Thyroid gland (tissue), 4 donors: ENCODE measurements around the gene KCP. TPM values are rescaled to one million over a fixed set of nuclear protein-coding genes. Genes with fewer than 3 reads are reported as not detected.
A peak's percentile ranks its signal among the peaks of the same experiment; 100 is the strongest.

ENCODE experiments used
- DNase-seq, 2 donors: peaks; one replicate each; pipeline ENCODE4 v3.0.0-alpha.2; 2019
- H3K27ac ChIP-seq, 3 donors: fragments of 200-600 bp; sonication (generic); 1 replicate in 2 of 3; 2 replicates in 1 of 3; pipeline ENCODE4 v1.5.1; 2016 to 2019; ENCODE audit warnings: mild to moderate bottlenecking in 1 of 3, moderate library complexity in 1 of 3
- H3K27me3 ChIP-seq: fragments of 200-600 bp; sonication (generic); one replicate; pipeline ENCODE4 v1.5.1; 2019
- H3K36me3 ChIP-seq, 2 donors: fragments of 200-600 bp; sonication (generic); one replicate each; pipeline ENCODE4 v1.5.1; 2016 to 2019
- H3K4me1 ChIP-seq, 2 donors: fragments of 200-600 bp; sonication (generic); one replicate each; pipeline ENCODE4 v1.5.1; 2017 to 2019
- H3K4me3 ChIP-seq, 3 donors: fragments of 200-600 bp; sonication (generic); replicated peaks in 1 of 3; 1 replicate in 2 of 3; 2 replicates in 1 of 3; pipeline ENCODE4 v1.5.1; 2016; ENCODE audit warnings: mild to moderate bottlenecking in 1 of 3
- H3K9me3 ChIP-seq: fragments of 200-600 bp; sonication (generic); one replicate; pipeline ENCODE4 v1.5.1; 2017
- CTCF ChIP-seq, 6 experiments: fragments of 200-600 bp in 3 of 6; fragments of 450-650 bp in 3 of 6; sonication (generic) in 3 of 6; IDR thresholded peaks; one replicate each; pipeline ENCODE4 v1.5.1; 2016 to 2019; ENCODE audit warnings: antibody characterized with exemption in 6 of 6, mild to moderate bottlenecking in 2 of 6, inconsistent platforms in 1 of 6, moderate library complexity in 1 of 6
- POLR2A ChIP-seq, 2 donors: fragments of 450-650 bp; IDR thresholded peaks; one replicate each; pipeline ENCODE4 v1.6.1; 2017; ENCODE audit warnings: antibody characterized with exemption in 2 of 2, mild to moderate bottlenecking in 2 of 2, moderate library complexity in 1 of 2
- WGBS, 2 donors: methylation state at CpG; one replicate each; pipeline ENCODE4 v1.1.5; 2017; 5-methylcytosine and 5-hydroxymethylcytosine counted together
- intact Hi-C: fragments of 100-400 bp; cut with DNase I; formaldehyde crosslinking; loops from one replicate; pipeline ENCODE4 v1.15.1; 2023
- total RNA-seq, 4 donors: library from RNA; depleted of rRNA; stranded (reverse); fragments of >200 nt; gene quantifications; one replicate each; pipeline ENCODE4 v1.2.3, GENCODE V29; 2016

The KCP gene
- total RNA-seq, 4 donors from 2014 or later = 0.27 to 0.93 (median 0.61) TPM

- no peak overlapping the region for H3K27ac ChIP-seq
- no peak for TF ChIP-seq POLR2A (IDR thresholded peaks at IDR 0.05)
- peak; percentile 71 to 92 (median 78) for TF ChIP-seq CTCF (IDR thresholded peaks at IDR 0.05)
- H3K4me1 ChIP-seq = no peaks in the 10 kb centered on the region
- H3K9me3 ChIP-seq = no peaks in the 10 kb centered on the region
- no peaks in the 10 kb centered on the region for H3K27me3 ChIP-seq
- H3K36me3 ChIP-seq = no peaks in the 10 kb centered on the region
- H3K4me3 ChIP-seq = no peak overlapping the region
- WGBS, 2 donors = 43 to 50% methylated on average over 14 to 15 of the region's 19 CpGs
- intact Hi-C loops = loop anchor here (10.0 kb wide), 2 partner anchors 279 to 409 kb away; partner anchors contain the start of gene METTL2B
- peak; percentile 72 to 78 for DNase-seq
Measured at GRCh38 chr7:128883622-128884448, 26.7 kb downstream of the KCP start.

GRCh38 chr7:128882134-128882533 lies 28.4 kb downstream of the KCP start:
- intact Hi-C loops = loop anchor here (10.0 kb wide), 2 partner anchors 277 to 407 kb away; partner anchors contain the start of gene METTL2B
- Histone ChIP-seq H3K27ac (no peak overlapping the region), H3K9me3 (no peaks in the 10 kb centered on the region), H3K36me3 (no peaks in the 10 kb centered on the region), H3K4me1 (no peaks in the 10 kb centered on the region), H3K4me3 (no peak overlapping the region), H3K27me3 (no peaks in the 10 kb centered on the region)
- WGBS, 2 donors = 94 to 95% methylated on average over 8 of the region's 8 CpGs
- TF ChIP-seq CTCF (IDR thresholded peaks at IDR 0.05) (no peak), POLR2A (IDR thresholded peaks at IDR 0.05) (no peak)
- DNase-seq = no peak

GRCh38 chr7:128881458-128882125 lies 28.9 kb downstream of the KCP start:
- no peak for DNase-seq
- H3K4me3 ChIP-seq = no peak overlapping the region
- no peaks in the 10 kb centered on the region for H3K4me1 ChIP-seq
- H3K27ac ChIP-seq = no peak overlapping the region
- no peaks in the 10 kb centered on the region for H3K36me3 ChIP-seq
- intact Hi-C loops = loop anchor here (10.0 kb wide), 2 partner anchors 277 to 407 kb away; partner anchors contain the start of gene METTL2B
- TF ChIP-seq CTCF (IDR thresholded peaks at IDR 0.05) (no peak), POLR2A (IDR thresholded peaks at IDR 0.05) (no peak)
- H3K9me3 ChIP-seq = no peaks in the 10 kb centered on the region
- WGBS, 2 donors = 83 to 88% methylated on average over 8 to 10 of the region's 10 CpGs
- no peaks in the 10 kb centered on the region for H3K27me3 ChIP-seq

- H3K4me3 ChIP-seq = no peak overlapping the region
- H3K27ac ChIP-seq = no peak overlapping the region
- intact Hi-C loops = loop anchor here (10.0 kb wide), 2 partner anchors 276 to 406 kb away; partner anchors contain the start of gene METTL2B
- 78 to 86% methylated on average over 11 of the region's 11 CpGs for WGBS, 2 donors
- no peaks in the 10 kb centered on the region for H3K36me3 ChIP-seq
- H3K9me3 ChIP-seq = no peaks in the 10 kb centered on the region
- H3K4me1 ChIP-seq = no peaks in the 10 kb centered on the region
- no peak for DNase-seq
- no peaks in the 10 kb centered on the region for H3K27me3 ChIP-seq
- TF ChIP-seq CTCF (IDR thresholded peaks at IDR 0.05) (no peak), POLR2A (IDR thresholded peaks at IDR 0.05) (no peak)
Measured at GRCh38 chr7:128880791-128881457, 29.6 kb downstream of the KCP start.
